DND-41 (cell line): ENCODE results near the gene AMFR.

Experiments
- EZH2 ChIP-seq: IDR thresholded peaks from 3 replicates; pipeline ENCODE4 v1.6.1; 2012; ENCODE audit warnings: borderline replicate concordance, low read depth, mild to moderate bottlenecking, moderate library complexity, low read length, inconsistent platforms; ENCODE audit not compliant: severe bottlenecking
- TF ChIP-seq, protein P1 (sequence below): IDR thresholded peaks from 2 replicates; pipeline ENCODE4 v1.5.1; 2012; ENCODE audit warnings: borderline replicate concordance, low read length, moderate library complexity, mild to moderate bottlenecking; ENCODE audit not compliant: poor library complexity, severe bottlenecking; ENCODE audit errors: extremely low read depth

DNA sequence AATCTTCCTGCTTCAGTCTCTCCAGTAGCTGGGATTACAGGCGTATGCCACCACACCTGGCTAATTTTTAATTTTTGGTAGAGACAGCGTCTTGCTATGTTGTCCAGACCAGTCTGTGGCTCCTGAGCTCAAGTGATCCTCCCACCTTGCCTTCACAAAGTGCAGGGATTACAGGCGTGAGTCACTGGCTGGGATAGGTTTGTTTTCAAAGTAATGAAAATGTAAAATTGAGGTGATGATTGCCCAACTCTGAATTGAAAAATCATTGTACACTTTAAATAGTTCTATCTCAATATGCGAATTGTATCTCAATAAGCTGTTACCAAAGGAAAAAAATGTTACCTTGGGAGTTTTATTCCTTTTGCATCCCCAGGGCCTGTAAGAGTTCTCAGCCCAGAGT is 1.2 kb upstream of the AMFR start:
- TF ChIP-seq EZH2 = no peak
- TF ChIP-seq, protein P1, sequence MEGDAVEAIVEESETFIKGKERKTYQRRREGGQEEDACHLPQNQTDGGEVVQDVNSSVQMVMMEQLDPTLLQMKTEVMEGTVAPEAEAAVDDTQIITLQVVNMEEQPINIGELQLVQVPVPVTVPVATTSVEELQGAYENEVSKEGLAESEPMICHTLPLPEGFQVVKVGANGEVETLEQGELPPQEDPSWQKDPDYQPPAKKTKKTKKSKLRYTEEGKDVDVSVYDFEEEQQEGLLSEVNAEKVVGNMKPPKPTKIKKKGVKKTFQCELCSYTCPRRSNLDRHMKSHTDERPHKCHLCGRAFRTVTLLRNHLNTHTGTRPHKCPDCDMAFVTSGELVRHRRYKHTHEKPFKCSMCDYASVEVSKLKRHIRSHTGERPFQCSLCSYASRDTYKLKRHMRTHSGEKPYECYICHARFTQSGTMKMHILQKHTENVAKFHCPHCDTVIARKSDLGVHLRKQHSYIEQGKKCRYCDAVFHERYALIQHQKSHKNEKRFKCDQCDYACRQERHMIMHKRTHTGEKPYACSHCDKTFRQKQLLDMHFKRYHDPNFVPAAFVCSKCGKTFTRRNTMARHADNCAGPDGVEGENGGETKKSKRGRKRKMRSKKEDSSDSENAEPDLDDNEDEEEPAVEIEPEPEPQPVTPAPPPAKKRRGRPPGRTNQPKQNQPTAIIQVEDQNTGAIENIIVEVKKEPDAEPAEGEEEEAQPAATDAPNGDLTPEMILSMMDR = no peak
